ENCODE measurements around the gene SFTPD. TPM values are rescaled to one million over a fixed set of nuclear protein-coding genes. Genes with fewer than 3 reads are reported as not detected.
A peak's percentile ranks its signal among the peaks of the same experiment; 100 is the strongest.

SFTPD gene
- total RNA-seq, 1 experiment from 2014 or later, result 0.24 TPM

DNA sequence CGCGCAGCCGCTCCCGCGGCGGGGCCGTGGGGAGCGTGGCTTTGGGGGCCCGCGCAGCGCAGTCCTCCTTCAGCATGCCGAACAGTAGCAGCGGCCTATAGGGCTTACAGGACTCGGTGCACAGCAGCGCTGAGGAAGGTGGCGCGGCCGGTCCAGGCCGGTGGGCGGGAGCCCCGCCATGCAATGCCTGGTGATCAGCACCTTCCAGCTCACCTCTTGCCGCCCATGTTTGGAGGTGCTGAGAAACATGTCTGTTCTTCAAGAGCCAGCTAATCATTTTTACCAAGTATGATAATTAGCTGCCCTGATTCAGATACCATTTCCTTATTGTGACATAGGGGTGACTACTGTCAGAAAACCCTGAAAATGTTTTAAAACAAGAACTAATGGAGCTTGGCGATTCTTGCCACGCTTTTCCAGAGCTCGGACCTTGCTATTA lies 33.5 kb upstream of the SFTPD start:
- TF ChIP-seq, protein P1, sequence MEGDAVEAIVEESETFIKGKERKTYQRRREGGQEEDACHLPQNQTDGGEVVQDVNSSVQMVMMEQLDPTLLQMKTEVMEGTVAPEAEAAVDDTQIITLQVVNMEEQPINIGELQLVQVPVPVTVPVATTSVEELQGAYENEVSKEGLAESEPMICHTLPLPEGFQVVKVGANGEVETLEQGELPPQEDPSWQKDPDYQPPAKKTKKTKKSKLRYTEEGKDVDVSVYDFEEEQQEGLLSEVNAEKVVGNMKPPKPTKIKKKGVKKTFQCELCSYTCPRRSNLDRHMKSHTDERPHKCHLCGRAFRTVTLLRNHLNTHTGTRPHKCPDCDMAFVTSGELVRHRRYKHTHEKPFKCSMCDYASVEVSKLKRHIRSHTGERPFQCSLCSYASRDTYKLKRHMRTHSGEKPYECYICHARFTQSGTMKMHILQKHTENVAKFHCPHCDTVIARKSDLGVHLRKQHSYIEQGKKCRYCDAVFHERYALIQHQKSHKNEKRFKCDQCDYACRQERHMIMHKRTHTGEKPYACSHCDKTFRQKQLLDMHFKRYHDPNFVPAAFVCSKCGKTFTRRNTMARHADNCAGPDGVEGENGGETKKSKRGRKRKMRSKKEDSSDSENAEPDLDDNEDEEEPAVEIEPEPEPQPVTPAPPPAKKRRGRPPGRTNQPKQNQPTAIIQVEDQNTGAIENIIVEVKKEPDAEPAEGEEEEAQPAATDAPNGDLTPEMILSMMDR (conservative IDR thresholded peaks at IDR 0.05), result no peak
- peaks cover 22 to 24% of the 10 kb centered on the region in 2 experiments for H3K4me1 Mint-ChIP-seq

More for the DNA sequence above, 33.5 kb upstream of the SFTPD start:
- no peaks in the 10 kb centered on the region for H3K9me3 ChIP-seq (ENCODE audit: control insufficient read depth, low read depth, low read length)
- H3K4me3 Mint-ChIP-seq, result peak overlapping the region; percentile 48 to 68
- no peaks in the 10 kb centered on the region for H3K79me1 ChIP-seq (ENCODE audit: insufficient read depth, low read depth, low read length, poor library complexity, severe bottlenecking)
- peaks cover 6% of the 10 kb centered on the region for H3K23me2 ChIP-seq (ENCODE audit: insufficient read length, low read depth, low read length, poor library complexity, severe bottlenecking)
- no peak overlapping the region for H3K56ac ChIP-seq (ENCODE audit: insufficient read length, low read depth, low read length)
- no peak overlapping the region for H3K9ac ChIP-seq (ENCODE audit: extremely low read depth, insufficient read length, low read length)
- H3K27ac ChIP-seq (ENCODE audit: insufficient read length, low read depth, low read length), result no peak overlapping the region
- H3K14ac ChIP-seq (ENCODE audit: insufficient read depth, low read length), result no peak overlapping the region
- no peak overlapping the region for H2AFZ ChIP-seq (ENCODE audit: low read length)
- no peak overlapping the region for H3K4ac ChIP-seq (ENCODE audit: low read depth, low read length)
- H2BK12ac ChIP-seq (ENCODE audit: insufficient read length, low read depth, low read length), result no peak overlapping the region
- H2BK5ac ChIP-seq (ENCODE audit: insufficient read length, low read length), result no peak overlapping the region
- no peak overlapping the region for H2BK20ac ChIP-seq (ENCODE audit: low read depth, low read length, poor library complexity, severe bottlenecking)
- H2BK120ac ChIP-seq (ENCODE audit: low read depth, low read length, poor library complexity, severe bottlenecking), result no peak overlapping the region
- no peak overlapping the region for H4K91ac ChIP-seq (ENCODE audit: insufficient read length, low read depth, low read length)
- H3K27ac Mint-ChIP-seq, result no peak overlapping the region
- H3K9me3 Mint-ChIP-seq, result no peaks in the 10 kb centered on the region; a peak in 1 of 5 replicates
- H2BK15ac ChIP-seq (ENCODE audit: low read depth, low read length), result no peak overlapping the region
- DNase-seq, result peak; percentile 59
- peaks cover 2% of the 10 kb centered on the region; the same call in 1 of the 2 replicates for H3K4me1 ChIP-seq (ENCODE audit: insufficient read depth, low read length)
- H3K18ac ChIP-seq (ENCODE audit: insufficient read length, low read depth, low read length), result no peak overlapping the region
- no peaks in the 10 kb centered on the region for H4K20me1 ChIP-seq (ENCODE audit: control insufficient read depth, insufficient read depth, insufficient read length)
- H3K4me2 ChIP-seq (ENCODE audit: insufficient read depth, insufficient read length, low read length), result peak overlapping the region; percentile 20
- no peaks in the 10 kb centered on the region for H3K79me2 ChIP-seq (ENCODE audit: insufficient read depth, low read length)
- WGBS (ENCODE audit: extremely low coverage, insufficient read length, low lambda C conversion rate), result no CpG with 5 or more reads among the region's 25 CpGs
- H4K5ac ChIP-seq (ENCODE audit: insufficient read length, low read depth, low read length), result no peak overlapping the region
- H3K23ac ChIP-seq (ENCODE audit: insufficient read length, low read depth, low read length), result no peak overlapping the region
- H3K27me3 ChIP-seq (ENCODE audit: insufficient read depth, low read length), result peaks cover 2% of the 10 kb centered on the region; the same call in 1 of the 2 replicates
- no peak overlapping the region for H4K8ac ChIP-seq (replicated peaks; ENCODE audit: insufficient read length, low read depth, low read length)
- peaks cover 68% of the 10 kb centered on the region for H3K27me3 Mint-ChIP-seq (ENCODE audit: low read depth)
- H3T11ph ChIP-seq (ENCODE audit: low read length), result no peak overlapping the region
- H3K36me3 Mint-ChIP-seq (ENCODE audit: insufficient read depth in 1 of 3, low read depth in 3 of 3), result no peaks in the 10 kb centered on the region
- H2AK5ac ChIP-seq (ENCODE audit: insufficient read length, low read length), result no peak overlapping the region
